Measurements from ENCODE around the gene ALDH3B1.
A peak's percentile ranks its signal among the peaks of the same experiment; 100 is the strongest.

The ALDH3B1 gene

GRCh38 chr11:68031144-68031464 lies 21.0 kb downstream of the ALDH3B1 start:
- no peak for DNase-seq (ENCODE audit: low spot score)

DNA sequence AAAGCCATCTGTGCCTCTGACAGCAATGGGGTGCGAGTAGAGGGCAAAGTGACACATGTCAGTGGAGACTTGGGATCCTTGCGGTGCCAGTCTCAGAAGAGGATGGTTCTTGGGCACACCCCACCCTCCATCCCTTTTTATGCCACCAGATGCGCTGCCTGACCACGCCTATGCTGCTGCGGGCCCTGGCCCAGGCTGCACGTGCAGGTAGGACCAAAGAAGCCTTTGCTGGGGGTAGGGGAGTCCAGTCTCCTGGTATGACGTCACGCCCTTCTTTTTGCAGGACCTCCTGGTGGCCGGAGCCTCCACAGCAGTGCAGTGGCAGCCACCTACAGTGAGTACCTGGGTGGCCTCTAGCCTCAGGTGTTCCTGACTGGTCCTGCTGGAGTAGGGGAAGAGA lies 21.9 kb downstream of the ALDH3B1 start:
- no peak for DNase-seq (ENCODE audit: low spot score)

DNA sequence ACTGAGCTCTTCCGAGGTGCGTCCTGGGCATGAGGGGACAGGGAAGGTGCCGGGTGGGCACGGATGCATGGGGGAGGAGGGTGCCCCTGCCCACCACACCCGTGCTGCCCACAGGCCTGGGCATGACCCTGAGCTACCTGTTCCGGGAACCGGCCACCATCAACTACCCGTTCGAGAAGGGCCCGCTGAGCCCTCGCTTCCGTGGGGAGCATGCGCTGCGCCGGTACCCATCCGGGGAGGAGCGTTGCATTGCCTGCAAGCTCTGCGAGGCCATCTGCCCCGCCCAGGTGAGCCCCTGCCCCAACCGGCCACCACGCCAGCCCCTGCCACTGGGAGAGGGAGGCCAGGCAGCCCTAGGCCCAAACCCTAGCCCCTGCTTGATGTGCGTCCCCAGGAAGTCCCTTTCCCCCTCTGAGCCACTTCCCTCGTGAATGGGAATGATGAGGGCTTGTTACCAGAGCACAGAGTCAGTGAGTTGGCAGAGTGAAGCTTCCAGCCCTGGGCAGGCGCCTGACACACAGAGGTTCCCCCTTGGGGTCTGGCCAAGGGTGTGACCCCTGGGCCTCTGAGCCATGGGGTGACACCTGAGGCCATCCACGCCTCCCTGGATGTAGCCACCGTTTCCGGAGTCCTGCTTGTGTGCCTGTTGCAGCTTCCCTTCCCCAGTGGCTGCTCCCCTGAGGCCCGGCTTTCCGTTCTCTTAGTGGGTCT lies 23.0 kb downstream of the ALDH3B1 start:
- no peak for DNase-seq (ENCODE audit: low spot score)

DNA sequence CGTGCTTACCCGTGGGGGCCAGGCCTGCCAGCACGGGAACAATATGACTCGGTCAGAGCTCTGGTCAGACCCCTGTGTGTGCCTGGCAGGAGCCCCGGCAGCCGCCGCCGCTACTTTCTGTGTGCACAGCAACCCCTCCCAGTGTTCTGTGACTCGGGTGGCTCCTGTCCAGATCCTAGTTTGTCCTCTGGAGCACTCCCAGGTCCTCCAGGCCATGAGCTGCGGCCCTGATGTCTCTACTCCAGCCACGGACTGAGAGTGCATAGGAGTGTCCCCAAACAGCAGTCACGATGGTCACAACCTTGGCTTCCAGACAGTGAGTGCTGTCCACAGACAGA lies 23.6 kb downstream of the ALDH3B1 start:
- no peak for DNase-seq (ENCODE audit: low spot score)

GRCh38 chr11:68035266-68035876 lies 25.2 kb downstream of the ALDH3B1 start:
- DNase-seq (ENCODE audit: low spot score): no peak

- no peak for DNase-seq (ENCODE audit: low spot score)
These were observed 26.1 kb downstream of the ALDH3B1 start for GRCh38 chr11:68036141-68036716.

DNA sequence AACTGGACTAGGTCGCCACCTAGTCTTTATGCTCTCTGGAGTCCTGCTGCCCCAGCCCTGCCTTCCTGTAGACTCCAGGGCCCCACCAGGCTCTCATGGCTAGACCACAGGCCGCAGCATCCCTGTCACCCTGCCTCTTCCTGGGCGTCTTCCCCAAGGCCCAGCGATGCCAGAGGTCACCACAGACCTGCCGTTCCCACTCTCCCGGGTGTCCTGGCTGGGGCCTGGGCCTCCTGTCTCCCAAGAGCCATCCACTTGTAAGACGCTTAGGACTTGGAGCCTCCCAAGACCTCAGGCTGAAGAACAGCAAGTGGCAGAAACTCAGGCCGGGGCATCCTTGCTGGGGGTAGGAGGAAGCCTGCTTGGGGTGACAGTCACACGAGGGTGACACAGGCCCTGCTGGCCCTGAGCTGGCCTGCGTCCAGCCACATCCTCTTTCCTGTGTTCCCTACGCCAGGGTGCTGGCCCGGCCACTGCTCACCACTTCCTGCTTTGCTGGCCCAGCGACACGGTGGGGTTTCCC lies 26.7 kb downstream of the ALDH3B1 start:
- peak; percentile 24 for DNase-seq (ENCODE audit: low spot score)

DNA sequence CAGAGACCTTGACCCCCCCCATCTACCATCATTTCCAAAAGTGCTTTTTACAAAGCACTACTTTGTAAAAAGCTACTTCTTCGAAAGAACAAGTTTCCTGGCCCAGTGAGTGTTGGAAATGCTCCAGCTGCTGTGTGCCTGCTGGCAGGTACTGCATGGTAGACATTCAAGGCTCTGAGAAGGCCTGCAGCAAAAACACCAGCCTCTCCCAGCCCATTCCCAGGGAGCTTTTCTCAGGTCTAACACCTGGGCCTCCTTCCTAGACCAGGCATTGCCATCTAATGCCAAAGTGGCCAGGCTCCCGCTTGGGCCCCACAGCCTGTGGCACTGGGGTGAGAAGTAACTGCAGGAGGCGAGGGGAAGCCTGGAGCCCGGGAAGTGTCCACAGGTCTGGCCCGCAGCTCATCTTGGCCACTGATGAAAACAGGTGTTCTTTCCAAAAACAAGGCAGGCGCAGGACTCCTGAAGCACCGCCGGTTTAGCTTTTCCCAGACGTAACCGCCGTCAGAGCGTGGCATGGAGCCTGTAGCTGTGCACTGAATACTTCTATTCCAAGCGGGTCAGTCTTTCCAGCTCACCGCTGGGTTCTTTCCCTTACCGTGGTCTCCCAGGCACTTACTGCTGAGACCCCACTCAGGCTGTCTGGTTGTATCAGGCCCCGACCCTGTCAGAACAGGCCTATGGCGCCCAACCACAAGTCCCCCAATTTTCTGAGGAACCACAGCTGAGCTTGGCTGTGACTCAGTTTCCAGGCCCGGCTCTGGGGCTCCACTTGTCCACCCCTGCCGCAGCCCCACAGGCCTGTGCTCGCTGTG lies 27.5 kb downstream of the ALDH3B1 start:
- DNase-seq (ENCODE audit: low spot score): no peak

- no peak for DNase-seq (ENCODE audit: low spot score)
These were observed 28.1 kb downstream of the ALDH3B1 start for GRCh38 chr11:68038226-68038717.

DNA sequence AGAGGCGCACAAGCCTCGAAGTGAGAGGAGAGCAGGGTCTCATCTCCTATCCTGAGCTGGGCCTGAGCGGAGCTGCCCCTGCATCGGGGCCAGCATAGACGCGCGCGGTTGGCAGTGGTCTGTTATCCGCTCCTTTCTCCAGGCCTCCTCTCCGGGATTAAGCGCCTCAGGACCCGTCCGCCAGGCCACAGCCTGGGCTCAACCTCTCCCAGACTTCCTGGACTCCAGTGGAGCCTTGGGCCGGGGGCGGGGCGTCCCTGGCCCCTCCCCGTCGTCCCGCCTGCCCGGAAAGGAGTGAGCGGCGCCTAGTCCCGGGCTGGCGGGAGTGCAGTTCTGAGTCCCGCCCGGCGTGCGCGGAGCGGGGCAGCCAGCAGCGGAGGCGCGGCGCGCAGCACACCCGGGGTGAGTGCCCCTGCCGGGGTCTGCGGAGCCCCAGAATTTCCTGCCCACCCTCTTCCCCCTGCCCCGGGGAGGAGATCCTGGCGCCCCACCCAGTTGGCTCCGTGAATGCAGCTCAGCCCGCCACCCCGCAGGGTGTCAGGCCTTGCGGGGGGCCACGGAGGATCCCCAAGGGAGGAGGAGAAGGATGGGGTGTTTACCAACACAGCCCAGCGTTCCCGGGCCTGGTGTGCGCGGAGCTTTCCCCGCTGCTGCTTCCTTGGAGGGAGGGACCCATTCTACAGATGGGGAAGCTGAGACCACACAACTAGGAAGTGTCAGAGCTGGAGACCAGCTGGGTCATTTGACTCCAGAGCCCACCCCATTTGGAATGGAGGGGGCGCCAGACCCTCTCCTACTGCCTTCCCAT lies 28.8 kb downstream of the ALDH3B1 start, which contains the start of gene TCIRG1:
TCIRG1 (plus strand) TSS at position 308 of the 808 bp plus-strand sequence. CDS start 2,247 bp downstream, outside the sequence.
- DNase-seq (ENCODE audit: low spot score): peak; percentile 57

- no peak for DNase-seq (ENCODE audit: low spot score)
These were observed 29.5 kb downstream of the ALDH3B1 start for GRCh38 chr11:68039526-68040086.

- DNase-seq (ENCODE audit: low spot score): peak; percentile 36
These were observed 30.2 kb downstream of the ALDH3B1 start for GRCh38 chr11:68040101-68040956.

GRCh38 chr11:68040957-68041591 lies 30.9 kb downstream of the ALDH3B1 start:
- no peak for DNase-seq (ENCODE audit: low spot score)

DNA sequence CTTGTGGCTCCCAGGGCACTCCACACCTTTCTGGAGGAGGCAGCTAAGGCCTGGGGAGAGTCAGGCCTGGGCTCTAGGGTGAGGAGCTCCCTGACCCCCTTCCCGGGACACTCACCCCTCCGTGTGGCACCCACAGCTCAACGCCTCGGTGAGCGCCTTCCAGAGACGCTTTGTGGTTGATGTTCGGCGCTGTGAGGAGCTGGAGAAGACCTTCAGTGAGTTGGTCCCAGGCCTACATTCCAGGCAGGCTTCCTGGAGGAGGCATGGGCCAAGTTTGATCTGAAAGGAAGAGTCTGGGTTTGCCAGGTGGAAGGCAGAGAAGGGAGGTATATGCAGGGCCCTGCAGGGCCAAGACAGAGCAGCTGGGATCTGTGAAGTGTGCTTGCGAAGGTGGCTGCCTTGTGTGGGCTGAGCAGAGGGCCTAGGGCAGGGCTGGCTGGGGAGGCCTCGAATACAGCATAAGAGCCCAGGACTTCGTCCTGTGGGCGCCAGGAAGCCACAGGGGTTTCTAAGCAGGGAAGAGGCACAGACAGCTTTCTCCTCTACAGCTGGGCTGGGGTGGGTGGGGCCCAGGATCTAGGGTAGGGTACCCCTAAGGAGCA lies 31.6 kb downstream of the ALDH3B1 start:
- DNase-seq (ENCODE audit: low spot score): no peak

DNA sequence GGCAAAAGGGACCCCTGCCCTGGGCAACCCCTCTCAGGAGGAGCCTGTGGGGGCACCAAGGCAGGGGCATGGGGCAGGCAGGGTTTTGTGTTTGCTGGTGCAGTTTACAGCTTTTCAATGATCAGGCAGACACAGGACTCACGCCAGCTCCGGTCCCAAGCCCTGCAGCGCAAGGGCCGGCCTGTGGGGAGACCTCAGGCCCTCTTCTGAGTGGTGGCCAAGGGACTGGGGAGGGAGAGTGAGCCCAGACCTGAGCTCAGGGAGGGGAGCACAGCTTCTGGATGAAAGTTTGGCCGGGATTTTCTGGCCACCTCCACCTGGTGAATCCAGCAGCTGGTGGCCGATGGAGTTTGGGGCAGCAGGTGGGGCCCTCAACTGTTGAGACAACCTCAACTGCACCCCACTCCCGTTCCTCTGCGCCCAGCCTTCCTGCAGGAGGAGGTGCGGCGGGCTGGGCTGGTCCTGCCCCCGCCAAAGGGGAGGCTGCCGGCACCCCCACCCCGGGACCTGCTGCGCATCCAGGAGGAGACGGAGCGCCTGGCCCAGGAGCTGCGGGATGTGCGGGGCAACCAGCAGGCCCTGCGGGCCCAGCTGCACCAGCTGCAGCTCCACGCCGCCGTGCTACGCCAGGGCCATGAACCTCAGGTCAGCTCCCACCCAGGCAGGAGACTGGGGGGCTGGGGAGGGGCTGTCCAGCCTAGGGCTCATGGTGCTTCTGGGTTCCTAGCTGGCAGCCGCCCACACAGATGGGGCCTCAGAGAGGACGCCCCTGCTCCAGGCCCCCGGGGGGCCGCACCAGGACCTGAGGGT lies 32.3 kb downstream of the ALDH3B1 start:
- DNase-seq (ENCODE audit: low spot score): no peak

DNA sequence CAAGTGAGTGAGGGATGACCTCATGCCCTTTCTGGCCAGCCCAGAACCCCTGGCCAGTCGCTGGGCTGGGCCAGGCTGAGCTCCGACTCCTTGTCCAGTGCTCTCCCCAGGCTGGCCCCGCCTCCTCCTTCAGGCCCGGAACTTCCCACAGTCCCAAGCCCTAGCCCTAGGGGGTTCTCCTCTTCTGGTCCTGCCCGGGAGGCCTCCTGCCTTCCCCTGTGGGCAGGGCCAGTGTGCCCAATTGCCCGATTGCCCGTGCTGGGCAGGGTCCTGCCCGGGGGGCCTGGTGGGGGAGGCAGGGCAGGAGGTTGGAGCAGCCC lies 32.9 kb downstream of the ALDH3B1 start:
- DNase-seq (ENCODE audit: low spot score): no peak

DNA sequence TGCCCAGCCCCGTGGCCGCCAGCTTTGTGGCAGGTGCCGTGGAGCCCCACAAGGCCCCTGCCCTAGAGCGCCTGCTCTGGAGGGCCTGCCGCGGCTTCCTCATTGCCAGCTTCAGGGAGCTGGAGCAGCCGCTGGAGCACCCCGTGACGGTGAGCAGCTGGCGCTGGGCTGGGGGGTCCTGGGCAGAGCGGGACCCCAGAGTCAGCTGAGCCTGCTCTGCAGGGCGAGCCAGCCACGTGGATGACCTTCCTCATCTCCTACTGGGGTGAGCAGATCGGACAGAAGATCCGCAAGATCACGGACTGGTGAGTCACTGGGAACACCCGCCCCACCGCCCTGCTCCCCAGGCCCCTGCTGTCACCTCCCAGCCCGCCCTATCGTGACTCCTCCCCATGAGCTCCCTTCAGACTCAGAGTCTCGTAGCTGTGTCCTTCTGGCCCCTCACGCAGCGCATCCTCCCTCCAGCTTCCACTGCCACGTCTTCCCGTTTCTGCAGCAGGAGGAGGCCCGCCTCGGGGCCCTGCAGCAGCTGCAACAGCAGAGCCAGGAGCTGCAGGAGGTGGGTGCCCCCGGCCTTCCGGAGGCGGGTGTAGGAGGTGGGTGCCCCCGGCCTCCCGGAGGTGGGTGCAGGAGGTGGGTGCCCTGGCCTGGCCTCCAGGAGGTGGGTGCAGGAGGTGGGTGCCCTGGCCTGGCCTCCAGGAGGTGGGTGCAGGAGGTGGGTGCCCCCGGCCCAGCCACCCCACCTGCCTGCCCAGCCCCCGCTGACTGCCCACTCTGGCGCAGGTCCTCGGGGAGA lies 33.4 kb downstream of the ALDH3B1 start:
- no peak for DNase-seq (ENCODE audit: low spot score)

Data from CD4-positive, alpha-beta T cell treated with Interleukin-6 at 100 ng/mL for 8 hours (primary cell).